Measurements from ENCODE around the gene EXOC4.

- TF ChIP-seq CTCF (IDR thresholded peaks at IDR 0.05) (no peak), POLR2A (IDR thresholded peaks at IDR 0.05) (no peak)
Observed at GRCh38 chr7:133361806-133362205, 108.9 kb downstream of the EXOC4 start.
